ENCODE measurements around the gene HDAC4.

The HDAC4 gene

DNA sequence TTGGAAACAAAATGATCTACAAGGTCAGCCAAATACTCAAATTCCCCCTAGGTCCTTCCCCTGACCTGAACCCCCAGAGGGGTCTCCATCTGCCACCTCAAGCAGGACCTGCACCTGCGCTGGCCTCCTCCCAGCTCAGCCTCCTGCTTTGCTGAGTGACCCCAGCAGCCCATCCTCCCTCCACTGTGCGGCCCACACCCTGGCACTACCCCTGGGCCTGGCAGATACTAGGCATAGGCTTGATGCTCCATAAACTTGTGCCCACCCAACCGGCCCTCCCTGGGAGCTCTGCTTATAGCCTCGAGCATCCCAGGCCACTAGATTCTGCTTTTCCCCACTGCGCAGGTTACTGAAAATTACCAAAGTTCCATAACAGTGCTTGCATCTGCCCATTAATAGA lies 156.2 kb downstream of the HDAC4 start:
- DNase-seq (ENCODE audit: low read depth in 4 of 4, low spot score in 1 of 4) = no peak

- no peak for DNase-seq (ENCODE audit: low read depth in 4 of 4, low spot score in 1 of 4)
These were observed 159.3 kb downstream of the HDAC4 start for GRCh38 chr2:239241431-239241960.

DNA sequence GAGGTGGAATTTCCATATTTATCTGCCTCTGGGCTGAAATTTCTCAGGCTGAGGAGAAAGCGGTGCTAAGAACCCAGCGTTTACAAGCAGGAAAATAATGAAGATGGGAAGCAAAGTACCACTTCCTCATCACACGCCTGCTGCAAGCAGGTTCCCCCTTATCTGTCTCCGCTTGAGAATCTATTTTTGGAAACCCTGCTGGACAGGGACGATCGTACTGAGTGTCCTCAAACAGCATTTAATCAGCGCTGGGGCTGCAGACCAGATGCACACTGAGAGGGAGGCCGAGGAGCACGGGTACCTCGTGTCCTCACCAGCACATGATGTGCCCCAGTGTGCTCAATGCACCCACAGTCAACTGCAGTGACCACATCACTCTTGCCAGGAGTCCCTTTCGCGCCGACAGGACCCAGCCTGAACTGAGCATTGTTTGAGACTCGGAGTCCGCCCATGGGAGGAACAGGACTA lies 160.4 kb downstream of the HDAC4 start:
- no peak for DNase-seq (ENCODE audit: low read depth in 4 of 4, low spot score in 1 of 4)

DNA sequence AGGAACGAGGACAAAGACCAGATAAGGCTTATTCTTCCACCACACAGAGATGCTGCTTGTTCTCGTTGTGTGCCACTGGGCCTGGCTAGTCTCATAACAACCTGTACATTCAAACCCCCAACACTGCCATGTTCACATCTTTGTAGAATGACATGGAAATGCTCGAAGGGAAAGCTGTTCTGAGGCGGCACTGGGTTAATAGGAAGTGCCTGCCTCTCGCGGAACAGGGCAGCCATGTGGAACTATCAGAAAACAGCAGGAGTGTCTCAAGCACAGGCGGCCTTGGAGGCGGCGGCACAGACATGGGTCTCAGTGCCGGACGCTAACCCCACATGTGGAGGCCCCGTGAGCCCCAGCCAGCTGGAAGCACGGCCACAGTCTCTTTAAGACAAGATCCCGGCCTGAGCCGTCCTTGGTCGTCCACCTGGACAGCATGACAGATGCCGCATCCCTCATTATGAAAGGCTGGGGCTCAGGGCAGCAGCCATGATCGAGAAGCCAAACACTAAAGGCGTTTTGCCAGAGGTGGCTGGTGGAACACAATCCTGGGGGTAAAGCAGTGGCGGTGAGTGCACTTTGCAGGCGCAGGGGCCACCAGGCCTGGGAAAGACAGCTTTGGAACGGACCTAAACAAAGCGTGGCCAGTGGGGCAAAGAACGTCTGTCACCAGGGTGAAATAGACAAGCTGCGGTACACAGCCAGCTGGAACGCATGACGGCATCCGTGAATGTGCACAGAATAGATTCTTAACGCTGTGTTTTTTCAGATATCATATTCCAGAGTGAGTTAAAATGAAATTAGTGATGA lies 161.0 kb downstream of the HDAC4 start:
- DNase-seq (ENCODE audit: low read depth in 4 of 4, low spot score in 1 of 4) = no peak

- DNase-seq (ENCODE audit: low read depth in 4 of 4, low spot score in 1 of 4) = no peak
These were observed 161.8 kb downstream of the HDAC4 start for GRCh38 chr2:239238839-239239606.

DNA sequence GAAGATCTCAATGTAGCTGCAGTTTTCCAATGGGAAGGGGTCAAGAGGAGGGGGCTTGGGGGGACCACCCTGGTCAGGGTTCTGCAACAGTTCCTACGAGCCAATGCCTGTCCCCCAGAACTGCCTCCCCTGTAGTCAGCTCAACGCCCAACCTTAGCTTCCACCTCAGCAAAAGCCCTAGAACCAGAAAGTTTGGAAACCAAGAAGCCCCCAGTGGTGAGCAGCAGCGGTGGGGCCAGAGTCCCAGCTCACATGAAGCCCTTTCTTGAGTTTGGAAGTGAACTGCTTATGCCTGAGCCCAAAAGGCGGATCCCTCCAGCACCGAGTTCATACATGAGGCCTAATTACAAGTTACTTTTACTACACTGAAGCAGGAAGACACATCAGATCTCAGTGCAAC lies 162.4 kb downstream of the HDAC4 start:
- no peak for DNase-seq (ENCODE audit: low read depth in 4 of 4, low spot score in 1 of 4)

GRCh38 chr2:239236808-239237205 lies 164.0 kb downstream of the HDAC4 start:
- DNase-seq (ENCODE audit: low read depth in 4 of 4, low spot score in 1 of 4) = no peak

- no peak for DNase-seq (ENCODE audit: low read depth in 4 of 4, low spot score in 1 of 4)
These were observed 164.6 kb downstream of the HDAC4 start for GRCh38 chr2:239236043-239236807.

- DNase-seq (ENCODE audit: low read depth in 4 of 4, low spot score in 1 of 4) = no peak
These were observed 165.5 kb downstream of the HDAC4 start for GRCh38 chr2:239235311-239235710.

- DNase-seq (ENCODE audit: low read depth in 4 of 4, low spot score in 1 of 4) = no peak
These were observed 166.3 kb downstream of the HDAC4 start for GRCh38 chr2:239234191-239235175.

- no peak for DNase-seq (ENCODE audit: low read depth in 4 of 4, low spot score in 1 of 4)
These were observed 167.2 kb downstream of the HDAC4 start for GRCh38 chr2:239233576-239233975.

GRCh38 chr2:239232195-239232578 lies 168.6 kb downstream of the HDAC4 start:
- DNase-seq (ENCODE audit: low read depth in 4 of 4, low spot score in 1 of 4) = no peak

GRCh38 chr2:239231231-239232194 lies 169.3 kb downstream of the HDAC4 start:
- DNase-seq (ENCODE audit: low read depth in 4 of 4, low spot score in 1 of 4) = no peak

DNA sequence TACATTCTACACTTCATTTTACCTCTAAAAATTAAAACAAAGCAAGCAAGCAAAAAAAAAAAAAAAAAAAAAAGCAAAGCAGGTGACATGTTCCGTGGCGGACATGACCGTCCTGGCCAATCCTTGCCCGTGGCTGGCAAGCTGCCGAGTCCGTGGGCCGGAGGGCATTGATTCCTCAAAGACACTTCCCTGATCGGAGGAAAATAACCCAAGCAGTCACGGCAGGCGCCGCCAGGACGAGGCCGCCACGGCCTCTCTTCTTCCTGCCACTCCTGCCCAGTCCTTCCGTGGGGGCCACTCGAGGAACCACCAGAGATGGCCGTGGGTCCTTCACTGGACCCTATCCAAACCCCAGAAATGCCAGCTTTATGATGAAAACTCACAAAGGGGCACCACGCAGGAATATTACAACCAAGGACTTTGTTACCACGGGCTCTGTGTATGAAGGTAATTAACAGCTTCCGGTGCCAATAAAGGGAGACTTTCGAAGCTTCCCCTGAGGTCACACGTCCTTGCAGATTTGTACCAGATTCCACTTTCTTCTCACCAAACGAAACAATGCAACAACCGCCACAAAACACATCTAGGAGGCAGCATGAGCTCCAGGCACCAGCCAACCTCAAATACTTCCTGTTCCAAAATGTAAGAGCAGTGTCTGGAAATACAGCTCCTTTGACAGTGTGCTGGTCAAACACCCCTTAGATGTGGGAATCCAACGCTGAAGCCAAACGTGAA lies 170.3 kb downstream of the HDAC4 start:
- no peak for DNase-seq (ENCODE audit: low read depth in 4 of 4, low spot score in 1 of 4)

DNA sequence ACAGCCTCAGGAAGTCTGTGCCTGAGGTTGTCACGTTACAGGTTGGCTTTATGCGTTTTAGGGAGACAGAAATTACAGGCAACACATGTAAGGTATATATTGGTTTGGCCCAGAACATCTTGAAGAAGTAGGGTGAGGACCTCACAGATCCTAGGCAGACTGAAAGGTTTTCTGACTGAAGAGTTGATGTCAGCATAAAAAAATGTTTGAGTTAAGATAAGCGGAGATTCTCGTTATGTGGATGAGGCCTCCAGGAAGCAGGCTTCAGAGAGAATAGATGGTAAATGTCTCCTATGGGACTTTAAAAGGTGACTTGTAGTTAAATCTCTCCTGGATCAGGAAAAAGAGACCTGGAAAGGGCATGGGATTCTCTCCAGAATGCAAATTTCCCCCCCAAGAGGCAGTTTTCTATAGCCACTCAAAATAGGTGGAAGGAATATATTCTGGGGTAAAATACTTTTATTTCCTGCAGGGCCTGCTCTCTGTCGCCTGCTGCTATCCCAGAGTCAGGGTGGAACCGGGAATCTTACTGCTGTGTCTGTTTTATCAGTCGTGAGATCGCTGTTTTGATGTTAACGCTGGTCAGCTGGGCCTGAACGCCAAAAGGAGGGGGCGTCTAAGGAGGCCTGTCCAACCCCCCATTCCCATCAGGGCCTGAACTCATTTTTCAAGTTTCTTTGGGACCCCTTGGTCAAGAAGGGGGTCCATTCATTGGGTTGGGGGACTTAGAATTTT lies 171.1 kb downstream of the HDAC4 start:
- DNase-seq (ENCODE audit: low read depth in 4 of 4, low spot score in 1 of 4) = no peak

DNA sequence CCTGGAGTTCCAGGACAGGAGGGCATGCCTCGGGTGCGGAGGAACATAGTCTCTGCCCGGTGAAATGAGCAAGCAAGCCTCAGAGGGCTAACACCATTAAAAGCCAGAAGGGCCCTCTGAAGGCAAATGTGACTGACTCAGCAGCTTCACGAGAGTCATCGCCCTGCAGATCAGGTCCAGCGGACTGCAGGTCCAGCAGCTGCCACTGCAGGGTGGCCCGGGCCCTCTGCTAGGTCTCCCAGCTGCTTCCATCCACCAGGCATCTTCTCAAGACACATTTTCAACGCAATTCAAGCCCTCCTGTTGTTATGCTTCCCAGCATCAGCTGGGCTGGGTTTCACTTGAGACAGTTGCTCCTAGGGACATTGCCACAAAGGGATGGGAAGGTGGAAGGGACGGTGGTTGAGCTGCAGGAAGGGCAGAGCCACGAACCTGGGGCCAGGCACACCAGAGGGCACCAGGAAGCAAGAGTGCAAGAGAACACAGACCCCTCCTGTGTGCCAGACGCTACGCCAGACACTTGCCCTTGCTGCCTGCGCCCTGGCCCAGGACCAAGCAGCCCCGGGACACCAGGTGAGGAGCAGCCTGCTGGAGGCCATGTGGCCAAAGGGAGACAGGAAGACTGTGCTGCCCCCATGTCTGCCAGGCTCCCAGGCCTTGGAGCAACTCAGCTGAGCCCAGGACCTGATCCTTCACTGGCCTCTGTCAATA lies 173.0 kb downstream of the HDAC4 start:
- DNase-seq (ENCODE audit: low read depth in 4 of 4, low spot score in 1 of 4) = no peak

Data from stimulated activated CD4-positive, alpha-beta T cell treated with anti-CD3 and anti-CD28 coated beads, Interleukin-1b, Interleukin-23, amount 100 ng/mL, for 24 hours (primary cell).